GM12872 (cell line): Measurements from ENCODE around the gene SEL1L.

Source experiments
- TF ChIP-seq, protein P1 (sequence below): IDR thresholded peaks from 3 replicates; pipeline ENCODE4 v1.5.1; 2011; ENCODE audit warnings: low read depth, mild to moderate bottlenecking, low read length, moderate library complexity; ENCODE audit not compliant: insufficient read depth

SEL1L gene

DNA sequence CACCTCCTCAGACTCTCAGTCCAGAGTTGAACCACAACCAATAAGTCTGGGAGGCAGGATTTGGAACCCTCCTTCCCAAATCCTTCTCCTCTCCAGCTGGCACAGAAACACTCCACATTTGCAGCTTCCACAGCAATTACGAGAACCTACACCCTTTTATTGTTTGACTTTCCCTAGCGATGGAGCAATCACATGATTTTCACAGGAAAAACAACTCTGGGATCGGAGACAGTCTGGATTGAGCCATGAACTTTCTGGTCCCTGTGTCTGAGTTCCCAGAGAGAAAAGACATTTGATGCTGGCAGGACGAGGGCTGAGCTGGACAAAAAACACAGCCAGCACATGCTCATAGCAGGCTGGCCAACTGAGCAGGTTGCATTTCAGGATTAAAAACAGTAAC, 84.5 kb downstream of the SEL1L start:
- TF ChIP-seq, protein P1, sequence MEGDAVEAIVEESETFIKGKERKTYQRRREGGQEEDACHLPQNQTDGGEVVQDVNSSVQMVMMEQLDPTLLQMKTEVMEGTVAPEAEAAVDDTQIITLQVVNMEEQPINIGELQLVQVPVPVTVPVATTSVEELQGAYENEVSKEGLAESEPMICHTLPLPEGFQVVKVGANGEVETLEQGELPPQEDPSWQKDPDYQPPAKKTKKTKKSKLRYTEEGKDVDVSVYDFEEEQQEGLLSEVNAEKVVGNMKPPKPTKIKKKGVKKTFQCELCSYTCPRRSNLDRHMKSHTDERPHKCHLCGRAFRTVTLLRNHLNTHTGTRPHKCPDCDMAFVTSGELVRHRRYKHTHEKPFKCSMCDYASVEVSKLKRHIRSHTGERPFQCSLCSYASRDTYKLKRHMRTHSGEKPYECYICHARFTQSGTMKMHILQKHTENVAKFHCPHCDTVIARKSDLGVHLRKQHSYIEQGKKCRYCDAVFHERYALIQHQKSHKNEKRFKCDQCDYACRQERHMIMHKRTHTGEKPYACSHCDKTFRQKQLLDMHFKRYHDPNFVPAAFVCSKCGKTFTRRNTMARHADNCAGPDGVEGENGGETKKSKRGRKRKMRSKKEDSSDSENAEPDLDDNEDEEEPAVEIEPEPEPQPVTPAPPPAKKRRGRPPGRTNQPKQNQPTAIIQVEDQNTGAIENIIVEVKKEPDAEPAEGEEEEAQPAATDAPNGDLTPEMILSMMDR, result no peak

DNA sequence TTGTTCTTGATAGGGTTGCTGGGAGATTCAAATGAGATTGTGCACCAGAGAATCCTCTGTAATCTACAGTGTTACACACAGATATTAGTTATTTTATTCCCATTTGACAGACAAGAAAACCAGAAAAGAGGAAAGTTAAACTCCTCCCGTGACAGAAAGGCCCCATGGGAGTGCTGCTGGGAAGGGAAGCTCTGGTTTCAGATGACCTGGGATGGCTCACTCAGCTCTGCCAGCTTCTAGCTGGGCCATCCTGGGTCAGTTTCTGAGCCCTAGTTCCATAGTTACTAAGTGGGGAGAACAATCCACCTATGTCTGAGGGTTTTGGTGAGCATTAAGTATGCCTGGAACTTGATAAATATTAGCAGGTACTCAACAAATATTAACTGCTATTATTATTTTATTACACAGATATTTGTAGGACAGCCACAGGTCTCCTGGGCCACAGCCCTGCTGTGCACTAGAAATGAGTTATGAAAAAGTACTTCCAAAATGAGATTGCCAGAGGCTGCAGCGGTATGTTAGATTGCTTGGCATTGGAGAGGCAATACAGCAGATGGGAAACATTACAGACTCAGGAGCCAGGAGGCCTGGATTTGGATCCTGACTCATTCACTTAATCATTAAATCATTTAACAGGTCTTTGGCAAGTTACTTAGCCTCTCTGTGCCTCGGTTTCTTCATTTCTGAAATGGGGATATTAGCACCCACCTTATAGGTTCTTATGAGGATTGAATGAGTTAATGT, 86.5 kb downstream of the SEL1L start:
- TF ChIP-seq, protein P1, result no peak

DNA sequence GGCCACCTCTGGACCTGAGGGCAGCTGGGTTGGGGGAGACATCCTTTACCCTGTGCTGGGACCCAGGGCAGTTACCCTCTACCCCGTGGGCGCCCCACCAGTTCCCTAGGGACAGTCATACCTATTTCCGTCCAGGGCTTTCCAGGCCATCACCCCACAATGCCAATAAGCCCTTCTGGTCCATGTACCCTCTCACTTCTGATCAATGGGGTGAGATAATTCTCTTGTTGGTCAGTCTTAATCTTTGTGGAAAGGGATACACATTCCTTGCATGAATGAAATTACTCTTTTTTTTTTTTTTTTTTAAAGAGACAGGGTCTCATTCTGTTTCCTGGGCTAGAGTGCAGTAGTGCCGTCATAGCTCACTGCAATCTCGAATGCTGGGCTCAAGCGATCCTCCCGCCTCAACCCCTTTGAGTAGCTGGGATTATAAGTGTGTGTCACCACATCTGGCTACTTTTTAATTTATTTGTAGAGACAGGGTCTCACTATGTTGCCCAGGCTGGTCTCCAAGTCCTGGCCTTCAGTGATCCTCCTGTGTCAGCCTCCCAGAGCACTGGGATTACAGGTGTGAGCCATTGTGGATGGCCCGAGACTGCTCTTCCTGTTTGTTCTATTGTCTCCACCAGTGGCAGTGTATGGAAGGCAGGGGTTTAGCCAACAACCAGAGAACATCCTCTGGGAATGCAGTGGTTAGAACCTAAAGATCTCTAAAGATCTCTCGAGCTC, 87.2 kb downstream of the SEL1L start:
- TF ChIP-seq, protein P1, result no peak

DNA sequence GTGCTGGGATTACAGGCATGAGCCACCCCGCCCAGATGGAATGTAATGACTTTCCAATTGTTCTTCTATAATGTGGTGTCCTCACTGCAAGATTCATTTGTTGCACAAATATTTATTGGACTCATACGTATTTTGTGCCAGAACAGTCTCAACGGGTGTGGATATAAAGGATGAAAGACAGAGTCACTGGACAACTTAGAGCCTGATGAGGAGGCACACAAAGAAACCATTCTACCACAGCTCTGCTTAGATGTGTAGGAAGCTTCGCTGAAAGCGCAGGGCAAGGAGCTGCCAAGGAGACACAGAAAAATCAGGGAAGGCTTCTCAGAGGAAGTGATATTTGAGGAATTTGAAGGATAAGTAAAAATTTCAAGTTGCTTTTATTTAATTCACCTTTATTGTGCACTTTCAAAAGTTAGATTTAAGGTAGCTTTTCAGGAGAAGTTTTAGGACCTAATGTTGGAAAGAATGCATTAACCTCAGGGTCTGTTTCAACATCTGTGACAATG, 92.0 kb downstream of the SEL1L start:
- TF ChIP-seq, protein P1, result no peak

DNA sequence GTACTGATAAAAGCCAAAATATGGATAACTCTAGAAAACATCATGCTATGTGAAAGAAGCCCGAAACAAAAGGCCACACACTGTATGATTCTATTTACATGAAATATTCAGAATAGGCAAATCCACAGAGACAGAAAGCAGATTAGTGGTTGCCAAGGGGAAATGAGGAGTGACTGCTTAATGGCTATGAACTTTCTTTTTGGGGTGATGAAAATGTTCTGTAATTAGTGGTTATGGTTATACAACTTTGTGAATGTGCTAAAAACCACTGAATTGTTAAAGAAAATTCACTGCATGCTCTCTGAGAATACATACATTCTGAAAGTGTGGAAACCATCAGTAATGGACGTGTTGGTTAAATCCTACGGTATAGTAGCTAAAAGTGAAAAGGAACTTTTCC, 93.6 kb downstream of the SEL1L start:
- TF ChIP-seq, protein P1, result no peak

DNA sequence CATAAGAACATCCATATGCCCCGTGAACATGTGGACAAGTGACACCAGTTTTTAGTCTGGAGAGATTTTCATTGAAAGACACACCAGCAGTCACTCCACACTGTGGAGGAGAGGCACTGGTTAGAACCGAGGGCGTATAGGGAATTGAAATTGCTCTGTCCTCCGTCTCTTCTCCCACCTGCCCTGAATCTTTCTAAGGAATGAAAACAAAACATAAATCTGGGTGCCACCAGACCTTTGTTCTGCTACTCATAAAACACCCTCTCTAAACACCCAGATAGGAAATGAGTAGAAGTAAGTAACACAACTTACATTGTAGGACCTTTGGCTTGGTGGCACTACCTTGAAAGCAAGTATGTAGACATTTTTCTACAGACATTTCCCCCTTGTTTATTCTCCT, 96.4 kb downstream of the SEL1L start:
- TF ChIP-seq, protein P1, result no peak

DNA sequence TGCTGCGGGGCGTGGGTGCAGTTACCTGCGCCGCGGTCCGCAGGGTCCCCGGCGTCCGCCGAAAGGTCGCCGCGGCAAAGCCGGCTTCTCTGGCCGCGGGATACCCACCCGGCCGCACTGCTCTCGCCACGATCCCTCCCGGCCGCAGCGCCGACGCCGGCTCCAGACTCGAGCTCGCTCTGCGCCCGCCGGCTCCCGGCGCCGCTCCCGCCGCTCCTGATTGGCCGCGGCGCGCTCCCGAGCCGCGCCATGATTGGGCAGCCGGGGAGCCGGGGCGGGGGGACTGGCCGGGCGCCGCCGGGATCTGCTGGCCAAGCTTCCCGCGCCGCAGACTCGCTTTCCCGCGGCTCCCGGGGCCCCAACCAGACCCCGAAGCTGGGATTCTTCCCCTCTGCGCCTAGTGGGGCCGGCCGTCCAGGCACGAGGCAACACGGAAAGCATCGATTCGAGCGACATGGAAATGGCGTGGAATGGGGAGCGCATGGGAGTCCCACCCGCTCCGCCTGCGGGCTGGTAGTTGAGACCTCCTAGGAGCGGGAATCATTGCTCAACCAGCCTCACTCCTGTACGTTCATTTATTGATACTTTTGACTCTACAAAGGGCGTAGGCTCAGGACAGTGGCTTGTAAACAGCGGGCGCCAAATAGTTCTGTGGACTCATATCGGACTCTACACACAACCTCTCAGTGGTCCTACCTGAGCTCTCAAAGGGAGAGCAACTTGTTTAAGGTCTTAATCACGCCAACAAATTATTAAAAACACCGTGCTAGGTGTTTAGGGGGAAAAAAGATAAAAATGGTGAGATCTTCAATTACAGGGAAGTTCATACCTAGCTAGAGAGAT, 97.1 kb downstream of the SEL1L start:
- TF ChIP-seq, protein P1, result no peak
